Mesenchymal stem cell (in vitro differentiated cells and primary cell): ENCODE measurements around the gene ATP6V0A1.
"Not testable (repeated sequence)": the region's sequence is repeated elsewhere in the genome, so short reads cannot be mapped to it uniquely, and the experiment has no call there.

Experiments used
- DNase-seq: peaks from one replicate; pipeline ENCODE4 v3.0.0-alpha.2; 2013
- H2AFZ ChIP-seq: one replicate; pipeline ENCODE4 v1.6.1; 2013; ENCODE audit warnings: low read depth, mild to moderate bottlenecking, control low read depth, inconsistent platforms, low read length, moderate library complexity
- H2AK5ac ChIP-seq: 2 replicates; pipeline ENCODE4 v1.6.1; 2013; ENCODE audit warnings: low read length, moderate library complexity, mild to moderate bottlenecking, inconsistent platforms; ENCODE audit not compliant: severe bottlenecking
- H2BK120ac ChIP-seq: one replicate; pipeline ENCODE4 v1.6.1; 2013; ENCODE audit warnings: low read depth, mild to moderate bottlenecking, inconsistent platforms, low read length, moderate library complexity
- H2BK12ac ChIP-seq, 2 experiments: one replicate each; pipeline ENCODE4 v1.6.1; 2013; ENCODE audit warnings: inconsistent platforms in 2 of 2, low read length in 2 of 2, mild to moderate bottlenecking in 2 of 2, moderate library complexity in 2 of 2, control low read depth in 1 of 2
- H2BK15ac ChIP-seq: one replicate; pipeline ENCODE4 v1.6.1; 2013; ENCODE audit warnings: mild to moderate bottlenecking, low read depth, inconsistent platforms; ENCODE audit not compliant: poor library complexity, severe bottlenecking
- H2BK5ac ChIP-seq: 2 replicates; pipeline ENCODE4 v1.6.1; 2013; ENCODE audit warnings: low read depth, mild to moderate bottlenecking, low read length, control low read depth, inconsistent platforms; ENCODE audit not compliant: poor library complexity, severe bottlenecking
- H3K14ac ChIP-seq, 2 experiments: one replicate each; pipeline ENCODE4 v1.6.1; 2013; ENCODE audit warnings: inconsistent platforms in 2 of 2, low read length in 2 of 2, control low read depth in 1 of 2, mild to moderate bottlenecking in 1 of 2, moderate library complexity in 1 of 2
- H3K18ac ChIP-seq, 2 experiments: one replicate each; pipeline ENCODE4 v1.6.1; 2013; ENCODE audit warnings: inconsistent platforms in 2 of 2, low read length in 2 of 2, control low read depth in 1 of 2, low read depth in 1 of 2, mild to moderate bottlenecking in 1 of 2
- H3K23ac ChIP-seq, 2 experiments: one replicate each; pipeline ENCODE4 v1.6.1; 2013; ENCODE audit warnings: inconsistent platforms in 2 of 2, low read length in 2 of 2, mild to moderate bottlenecking in 2 of 2, moderate library complexity in 2 of 2, control low read depth in 1 of 2
- H3K27ac ChIP-seq: 2 replicates; pipeline ENCODE4 v1.5.1; 2013; ENCODE audit warnings: mild to moderate bottlenecking, moderate library complexity, low read length, control low read depth, inconsistent platforms; ENCODE audit not compliant: poor library complexity, severe bottlenecking
- H3K27me3 ChIP-seq, 2 experiments: 2 replicates each; pipeline versions ENCODE4 v1.6.1 to v1.7.0; 2013; ENCODE audit warnings: low read length in 2 of 2, mild to moderate bottlenecking in 2 of 2, moderate library complexity in 2 of 2, control low read depth in 1 of 2, inconsistent platforms in 1 of 2; ENCODE audit not compliant: control insufficient read depth in 1 of 2, insufficient read depth in 1 of 2
- H3K36me3 ChIP-seq, 2 experiments: 2 replicates each; pipeline versions ENCODE4 v1.6.1 to v1.7.0; 2013; ENCODE audit warnings: low read length in 2 of 2, control low read depth in 1 of 2, inconsistent platforms in 1 of 2, low read depth in 1 of 2, mild to moderate bottlenecking in 1 of 2; ENCODE audit not compliant: insufficient read depth in 2 of 2, control insufficient read depth in 1 of 2
- H3K4ac ChIP-seq, 2 experiments: one replicate each; pipeline ENCODE4 v1.6.1; 2013; ENCODE audit warnings: inconsistent platforms in 2 of 2, low read length in 2 of 2, mild to moderate bottlenecking in 2 of 2, moderate library complexity in 2 of 2, control low read depth in 1 of 2, low read depth in 1 of 2
- H3K4me1 ChIP-seq: 2 replicates; pipeline ENCODE4 v1.6.1; 2013; ENCODE audit warnings: low read depth, low read length, control low read depth; ENCODE audit not compliant: control insufficient read depth, insufficient read depth
- H3K4me2 ChIP-seq: 2 replicates; pipeline ENCODE4 v1.6.1; 2013; ENCODE audit warnings: low read length, mild to moderate bottlenecking, inconsistent platforms; ENCODE audit not compliant: poor library complexity, severe bottlenecking
- H3K4me3 ChIP-seq, 2 experiments: 2 replicates each; pipeline versions ENCODE4 v1.5.1 to v1.7.0; 2013; ENCODE audit warnings: low read length in 2 of 2, mild to moderate bottlenecking in 2 of 2, control low read depth in 1 of 2, low read depth in 1 of 2; ENCODE audit not compliant: insufficient read depth in 1 of 2
- H3K79me1 ChIP-seq: replicated peaks from 2 replicates; pipeline ENCODE4 v1.6.1; 2013; ENCODE audit warnings: mild to moderate bottlenecking, control low read depth, low read length, inconsistent platforms; ENCODE audit not compliant: poor library complexity, severe bottlenecking
- H3K9ac ChIP-seq: 2 replicates; pipeline ENCODE4 v1.7.0; 2013; ENCODE audit warnings: mild to moderate bottlenecking, low read length, moderate library complexity
- H3K9me3 ChIP-seq: 2 replicates; pipeline ENCODE4 v1.7.0; 2013; ENCODE audit warnings: mild to moderate bottlenecking, low read length; ENCODE audit not compliant: control insufficient read depth
- H4K8ac ChIP-seq: one replicate; pipeline ENCODE4 v1.6.1; 2013; ENCODE audit warnings: inconsistent platforms, mild to moderate bottlenecking, low read length, moderate library complexity
- H4K91ac ChIP-seq: one replicate; pipeline ENCODE4 v1.6.1; 2013; ENCODE audit warnings: mild to moderate bottlenecking, low read length, inconsistent platforms
- WGBS: methylation state at CpG from one replicate; pipeline ENCODE4 v1.1.7; 2013; ENCODE audit warnings: mixed read lengths; 5-methylcytosine and 5-hydroxymethylcytosine counted together

Gene ATP6V0A1

DNA sequence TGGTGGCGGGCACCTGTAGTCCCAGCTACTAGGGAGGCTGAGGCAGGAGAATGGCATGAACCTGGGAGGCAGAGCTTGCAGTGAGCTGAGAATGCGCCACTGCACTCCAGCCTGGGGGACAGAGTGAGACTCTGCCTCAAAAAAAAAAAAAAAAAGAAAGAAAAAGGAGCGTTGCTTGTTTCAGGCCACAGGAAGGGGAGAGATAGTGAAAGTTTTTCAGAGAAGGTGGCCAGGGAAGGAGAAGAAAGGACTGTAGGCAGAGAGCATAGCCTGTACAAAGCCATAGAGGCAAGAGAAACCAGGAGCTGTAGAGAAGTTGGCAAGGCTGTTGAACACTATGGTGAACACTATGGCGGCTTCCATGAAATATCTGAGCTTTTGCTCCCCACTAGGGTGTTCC, 81.9 kb downstream of the ATP6V0A1 start:
- 95% methylated on average over 4 of the region's 4 CpGs for WGBS
- not testable (repeated sequence) for H3K9ac ChIP-seq, DNase-seq, H4K8ac ChIP-seq, H4K91ac ChIP-seq, H3K18ac ChIP-seq, H3K23ac ChIP-seq, H2BK5ac ChIP-seq, H2BK12ac ChIP-seq, H3K4me2 ChIP-seq, H2BK15ac ChIP-seq, H3K9me3 ChIP-seq, H3K14ac ChIP-seq, H3K4ac ChIP-seq, H3K4me3 ChIP-seq, H3K27ac ChIP-seq, H2AFZ ChIP-seq, H2AK5ac ChIP-seq, H3K27me3 ChIP-seq, H2BK120ac ChIP-seq
- Histone ChIP-seq H3K36me3 (peaks cover 64 to 66% of the 10 kb centered on the region in 2 experiments), H3K79me1 (peaks cover 21% of the 10 kb centered on the region), H3K4me1 (peaks cover 16% of the 10 kb centered on the region)

- 81% methylated on average over 15 of the region's 17 CpGs for WGBS
- Histone ChIP-seq H2AFZ (no peak overlapping the region), H3K4me2 (no peak overlapping the region), H3K9ac (no peak overlapping the region), H2BK5ac (no peak overlapping the region), H3K9me3 (no peaks in the 10 kb centered on the region), H2BK15ac (no peak overlapping the region), H3K27ac (no peak overlapping the region), H3K4me1 (peaks cover 14% of the 10 kb centered on the region), H4K91ac (no peak overlapping the region), H3K14ac (no peak overlapping the region), H3K36me3 (peaks cover 64 to 66% of the 10 kb centered on the region in 2 experiments), H3K23ac (no peak overlapping the region), H2AK5ac (no peak overlapping the region), H4K8ac (no peak overlapping the region), H2BK12ac (no peak overlapping the region), H3K4me3 (no peak overlapping the region), H3K18ac (no peak overlapping the region), H3K27me3 (no peaks in the 10 kb centered on the region), H2BK120ac (no peak overlapping the region), H3K79me1 (peaks cover 21% of the 10 kb centered on the region), H3K4ac (no peak overlapping the region)
- no peak for DNase-seq
Measured at GRCh38 chr17:42541041-42541833, 82.6 kb downstream of the ATP6V0A1 start.

GRCh38 chr17:42543190-42544079, 84.8 kb downstream of the ATP6V0A1 start:
- Histone ChIP-seq H3K4me2 (no peak overlapping the region), H3K18ac (no peak overlapping the region), H2BK15ac (no peak overlapping the region), H2BK120ac (no peak overlapping the region), H3K9ac (no peak overlapping the region), H2BK5ac (no peak overlapping the region), H3K36me3 (peaks cover 57 to 66% of the 10 kb centered on the region in 2 experiments), H2AK5ac (no peak overlapping the region), H3K14ac (no peak overlapping the region), H3K4me1 (peaks cover 11% of the 10 kb centered on the region), H4K8ac (peak overlapping the region; percentile 25), H3K79me1 (peaks cover 17% of the 10 kb centered on the region), H4K91ac (peak overlapping the region; percentile 53), H3K4me3 (no peak overlapping the region), H2AFZ (no peak overlapping the region), H3K27ac (no peak overlapping the region), H3K27me3 (peaks cover 0 to 5% of the 10 kb centered on the region in 2 experiments), H3K23ac (no peak overlapping the region), H3K9me3 (no peaks in the 10 kb centered on the region), H2BK12ac (no peak overlapping the region), H3K4ac (peak overlapping the region in 1 of 2 experiments; percentile 31)
- no peak for DNase-seq
- 97% methylated on average over 38 of the region's 39 CpGs for WGBS

GRCh38 chr17:42544874-42545283, 86.2 kb downstream of the ATP6V0A1 start:
- H2BK120ac ChIP-seq = no peak overlapping the region
- no peaks in the 10 kb centered on the region for H3K9me3 ChIP-seq
- no peak overlapping the region for H3K4ac ChIP-seq

More at GRCh38 chr17:42544874-42545283, 86.2 kb downstream of the ATP6V0A1 start:
- H3K9ac ChIP-seq = no peak overlapping the region
- no peak overlapping the region for H3K4me2 ChIP-seq
- H2AFZ ChIP-seq = no peak overlapping the region
- peaks cover 12% of the 10 kb centered on the region for H3K4me1 ChIP-seq
- no peak overlapping the region for H3K23ac ChIP-seq
- peaks cover 0 to 5% of the 10 kb centered on the region in 2 experiments for H3K27me3 ChIP-seq
- 79% methylated on average over 8 of the region's 8 CpGs for WGBS
- no peak overlapping the region for H3K27ac ChIP-seq
- no peak overlapping the region for H4K8ac ChIP-seq
- H3K4me3 ChIP-seq = no peak overlapping the region
- no peak overlapping the region for H2BK12ac ChIP-seq
- H3K18ac ChIP-seq = no peak overlapping the region
- H4K91ac ChIP-seq = no peak overlapping the region
- H3K79me1 ChIP-seq = peaks cover 15% of the 10 kb centered on the region
- no peak overlapping the region for H2BK5ac ChIP-seq
- H3K36me3 ChIP-seq = peaks cover 44 to 51% of the 10 kb centered on the region in 2 experiments
- H3K14ac ChIP-seq = no peak overlapping the region
- H2AK5ac ChIP-seq = no peak overlapping the region
- H2BK15ac ChIP-seq = no peak overlapping the region
- no peak for DNase-seq
